Measurements from ENCODE around the gene ZNF618.

The ZNF618 gene

DNA sequence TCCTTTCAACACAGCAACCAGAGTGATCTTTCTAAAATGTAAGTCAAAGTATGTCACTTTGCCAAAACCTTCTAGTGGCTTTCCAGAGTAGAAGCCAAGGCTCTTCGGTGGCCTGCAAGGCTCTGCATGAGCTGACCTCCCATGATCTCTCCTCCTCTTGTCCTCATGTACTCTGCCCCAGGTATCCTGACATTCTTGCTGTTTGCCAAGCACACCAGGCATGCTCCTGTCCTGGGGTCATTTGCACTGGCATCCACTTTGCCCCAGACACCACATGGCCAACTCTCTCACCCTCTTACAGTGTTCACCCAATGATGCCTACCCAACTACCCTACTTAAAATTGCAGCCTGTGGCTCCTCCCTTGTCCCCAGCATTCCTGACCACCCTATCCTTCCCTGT, 86.3 kb downstream of the ZNF618 start:
- no peak for DNase-seq

DNA sequence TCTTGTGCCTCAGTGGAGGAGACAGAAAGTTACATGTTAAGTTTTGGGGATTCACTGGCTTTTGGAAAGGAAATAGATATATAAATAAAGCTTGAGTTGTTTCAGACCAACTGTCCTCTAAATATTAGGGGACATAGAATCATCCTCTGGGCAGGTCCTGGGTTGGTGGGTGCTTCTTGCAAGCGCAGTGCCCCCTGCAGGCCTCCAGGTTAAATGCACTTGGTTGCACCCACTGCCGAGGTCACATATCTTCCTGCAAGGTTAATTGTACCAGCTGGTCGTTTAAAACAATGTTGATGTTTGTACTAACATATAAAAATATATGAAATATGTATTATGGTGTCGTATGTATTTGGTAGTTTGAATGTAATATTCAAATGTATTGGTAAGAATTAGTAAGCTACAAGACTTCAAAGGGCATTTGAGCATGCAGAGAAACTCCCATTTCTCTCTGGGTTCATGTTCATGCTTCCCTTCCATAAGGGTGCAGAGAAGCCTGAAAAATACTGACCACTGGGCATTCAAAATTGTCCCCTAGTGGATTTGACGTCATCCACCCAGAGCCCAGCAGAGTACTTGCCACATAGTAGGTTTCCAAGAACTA, 87.0 kb downstream of the ZNF618 start:
- peak; percentile 10 for DNase-seq

DNA sequence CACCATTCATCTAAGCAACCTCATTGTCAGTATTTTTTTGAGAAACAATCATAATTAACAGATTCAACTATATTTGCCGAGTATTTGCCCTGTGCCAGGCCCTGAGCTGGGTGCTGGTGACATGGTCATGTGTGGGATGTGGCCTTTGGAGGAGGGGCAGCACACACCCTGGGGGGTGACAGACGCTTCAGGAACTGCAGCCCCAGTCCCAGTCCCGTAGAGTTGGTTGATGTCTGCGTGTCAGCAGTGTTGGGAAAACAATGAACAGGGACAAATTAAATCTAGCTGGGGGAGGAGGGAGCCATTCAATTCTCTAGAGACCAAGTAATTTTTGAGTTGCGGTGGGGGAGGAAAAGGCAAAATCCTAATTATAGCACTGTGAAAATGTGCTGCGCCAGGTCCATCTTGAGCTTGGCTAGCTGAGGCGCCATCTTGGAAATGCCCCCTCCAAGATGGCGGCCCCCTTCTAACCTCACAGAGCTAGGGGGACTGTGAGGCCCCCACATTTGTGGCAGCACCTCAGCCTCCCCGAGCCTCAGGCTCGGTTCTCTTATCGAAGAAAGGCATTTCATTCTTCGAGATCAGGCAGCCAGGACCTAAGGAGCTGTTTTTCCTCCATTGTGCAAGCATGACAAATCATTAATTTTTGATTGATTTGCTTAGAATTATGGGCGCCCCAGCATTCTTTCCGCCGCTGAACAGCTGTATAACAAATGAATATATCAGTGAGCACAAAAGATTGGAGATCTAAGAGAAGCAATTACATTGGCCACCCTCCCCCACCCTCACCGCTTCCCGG, 87.8 kb downstream of the ZNF618 start:
- no peak for DNase-seq

DNA sequence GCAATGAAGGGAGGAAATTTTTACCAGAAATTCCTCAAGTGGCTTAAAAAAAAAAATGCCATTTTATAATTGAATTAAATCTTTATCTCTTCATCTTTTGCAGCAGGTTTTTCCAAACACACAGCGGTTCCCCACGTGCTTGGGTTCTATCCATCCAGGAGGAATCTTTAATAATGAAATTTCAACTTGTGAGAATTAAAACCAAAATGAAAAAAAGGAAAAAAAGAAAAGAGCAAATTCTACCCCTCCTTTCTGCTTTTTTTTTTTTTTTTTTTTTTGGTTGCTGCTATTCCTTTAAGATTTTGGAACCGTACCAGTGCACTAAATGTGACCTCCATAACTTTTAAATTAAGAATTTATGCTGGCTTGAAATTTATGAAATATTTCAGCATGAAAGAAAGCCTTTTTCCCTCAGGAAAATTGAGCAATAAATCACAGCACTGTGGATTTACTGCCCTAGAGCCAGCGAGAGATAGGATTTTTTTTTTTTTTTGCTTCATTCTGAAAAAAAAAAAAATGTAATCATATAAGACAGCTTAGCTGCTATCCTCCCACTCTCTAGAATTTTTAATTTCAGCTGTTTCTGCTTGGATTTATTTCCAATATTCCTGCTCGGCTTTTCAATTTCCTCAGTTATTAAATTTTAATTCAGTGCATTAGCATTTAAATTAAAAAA, 88.5 kb downstream of the ZNF618 start:
- no peak for DNase-seq

DNA sequence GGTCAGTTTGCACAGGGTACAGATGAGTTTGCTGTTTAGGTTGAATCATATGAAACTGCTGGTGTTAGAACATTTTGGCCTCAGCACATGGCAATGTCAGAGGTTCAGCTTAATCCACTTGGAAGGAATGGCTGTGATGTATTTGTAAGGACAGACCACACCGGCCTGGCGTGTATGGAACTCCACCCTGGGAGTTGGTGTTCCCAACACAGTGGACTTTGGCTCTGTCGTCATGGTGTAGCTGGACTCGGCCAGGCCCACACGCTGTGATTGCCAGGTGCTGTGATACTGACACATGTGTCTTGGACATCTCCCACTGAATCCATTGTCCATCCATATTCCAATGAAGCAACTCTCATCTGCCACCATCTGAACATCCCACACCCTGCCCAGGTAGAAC, 90.3 kb downstream of the ZNF618 start:
- DNase-seq, result no peak

DNA sequence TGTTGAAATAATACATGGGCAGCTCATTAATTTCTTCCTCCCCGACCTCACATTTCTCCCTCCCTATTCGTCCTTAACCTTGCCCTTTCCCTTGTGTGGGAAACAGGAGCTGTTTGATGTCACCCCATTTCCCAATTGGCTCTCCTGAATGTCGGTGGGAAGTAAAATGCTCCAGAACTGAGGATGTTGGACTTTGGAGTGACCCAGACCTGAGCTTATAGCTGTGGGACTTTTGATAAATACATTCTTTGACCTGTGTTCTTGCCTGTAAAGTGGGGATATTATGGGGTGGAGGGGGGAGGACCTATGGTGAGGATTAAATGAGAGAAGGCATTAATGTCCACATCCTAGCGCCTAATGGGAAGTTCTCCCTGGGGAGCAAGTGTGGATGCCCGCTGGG, 91.3 kb downstream of the ZNF618 start:
- no peak for DNase-seq

DNA sequence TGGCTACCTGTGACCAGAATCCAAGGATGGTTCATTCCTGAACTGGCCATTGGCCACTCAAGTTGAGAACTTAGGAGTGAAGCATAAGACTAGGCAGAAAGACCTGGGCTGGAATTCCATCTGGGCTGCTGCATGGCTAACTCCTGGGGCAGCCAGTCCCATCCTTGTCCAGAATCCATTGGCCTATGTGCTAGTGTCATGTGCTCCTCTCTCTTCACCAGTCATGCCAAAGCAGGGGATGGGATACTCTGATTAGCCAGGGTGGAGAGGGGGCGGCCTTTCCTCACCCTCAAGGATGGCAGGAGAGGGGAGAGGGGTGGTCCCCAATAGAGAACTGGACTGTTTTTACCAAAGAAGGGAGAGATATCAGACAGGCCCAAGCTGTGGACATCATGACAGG, 93.2 kb downstream of the ZNF618 start:
- DNase-seq, result no peak

DNA sequence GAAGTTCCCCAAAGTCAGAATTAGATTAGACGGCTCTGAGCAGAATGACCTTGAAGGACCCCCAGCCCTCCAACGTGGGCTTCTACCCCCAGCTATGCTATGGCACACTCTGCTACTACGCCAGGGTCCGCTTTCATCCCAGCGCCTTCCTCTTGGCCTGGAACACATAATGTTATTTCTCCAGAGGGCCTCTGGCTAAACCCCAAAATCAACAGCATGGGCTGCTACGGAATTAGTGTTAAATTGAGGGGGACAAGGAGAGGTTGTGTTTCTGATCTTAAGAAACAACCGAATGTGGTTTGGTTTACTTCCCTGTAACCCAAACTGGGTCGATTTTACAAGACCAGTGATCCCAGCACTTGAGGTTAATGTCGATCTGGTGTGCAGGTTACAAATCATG, 97.1 kb downstream of the ZNF618 start:
- no peak for DNase-seq

DNA sequence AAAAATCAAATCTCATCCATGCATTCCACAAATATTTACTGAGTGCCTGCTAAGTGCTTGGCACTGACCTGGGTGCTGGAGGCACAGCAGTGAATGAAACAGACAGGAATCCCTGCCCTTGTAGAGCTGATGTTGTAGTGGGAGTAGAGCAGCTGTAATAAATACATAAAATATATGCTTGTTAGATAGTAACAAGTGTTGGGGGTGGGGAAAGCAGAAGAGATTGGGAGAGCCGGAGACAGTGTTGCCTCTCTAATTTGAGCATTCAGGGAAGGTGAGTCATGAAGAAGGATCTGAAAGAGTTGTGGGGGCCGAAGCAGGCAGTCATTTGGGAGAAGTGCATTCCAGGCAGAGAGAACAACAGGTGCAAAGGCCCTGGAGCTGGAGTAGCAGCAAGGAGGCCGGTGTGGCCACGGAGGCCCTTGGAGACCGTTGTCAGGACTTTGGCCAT, 97.9 kb downstream of the ZNF618 start:
- DNase-seq, result no peak

DNA sequence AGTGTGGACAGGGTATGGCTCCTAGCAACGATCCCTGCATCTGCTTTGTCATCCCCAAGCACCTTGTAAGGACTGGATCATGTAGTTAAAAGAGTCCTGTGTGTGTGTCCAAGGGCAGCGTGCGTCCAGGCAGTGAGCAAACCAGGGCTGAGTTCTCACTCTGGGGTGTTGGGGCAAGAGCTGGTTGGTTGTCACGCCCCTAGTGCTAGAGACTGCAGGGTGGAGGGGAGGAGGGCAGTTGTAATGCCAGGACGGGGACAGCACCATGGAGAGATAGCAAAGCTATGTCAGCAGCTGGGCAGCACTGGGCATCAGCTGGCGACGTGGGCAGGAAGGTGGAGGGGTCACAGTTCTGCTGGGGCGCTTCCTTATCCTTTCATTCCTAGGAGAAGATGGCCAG, 100.8 kb downstream of the ZNF618 start:
- DNase-seq, result no peak

DNA sequence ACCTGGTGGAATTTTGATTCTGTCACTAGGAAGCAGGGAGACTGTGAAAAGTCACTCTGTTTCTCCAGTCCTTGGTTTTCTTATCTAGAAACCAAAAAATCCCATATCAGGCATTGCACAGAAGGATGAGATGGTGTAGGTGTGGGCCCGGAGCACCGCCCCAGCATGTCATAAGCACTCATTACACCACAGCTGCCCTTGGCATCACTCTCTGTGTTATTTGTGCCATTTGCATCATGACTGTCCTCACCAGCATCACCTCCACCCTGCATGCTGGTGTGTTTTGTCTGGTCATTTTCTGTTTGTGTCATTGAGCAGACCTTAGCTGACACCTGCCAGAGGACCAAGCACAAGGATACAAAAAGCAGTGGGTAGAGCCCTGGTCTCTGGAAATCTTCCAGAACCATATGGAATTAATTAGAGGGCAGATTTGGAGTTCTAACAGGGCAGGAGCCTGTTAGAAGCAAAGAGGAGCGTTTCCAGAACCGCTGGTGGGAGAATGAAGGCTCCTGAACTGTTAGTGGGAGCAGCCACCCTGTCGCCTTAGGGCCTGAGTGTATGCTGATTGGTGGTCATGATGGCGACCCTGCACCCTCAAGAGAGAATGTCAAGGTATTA, 102.7 kb downstream of the ZNF618 start:
- DNase-seq, result no peak

DNA sequence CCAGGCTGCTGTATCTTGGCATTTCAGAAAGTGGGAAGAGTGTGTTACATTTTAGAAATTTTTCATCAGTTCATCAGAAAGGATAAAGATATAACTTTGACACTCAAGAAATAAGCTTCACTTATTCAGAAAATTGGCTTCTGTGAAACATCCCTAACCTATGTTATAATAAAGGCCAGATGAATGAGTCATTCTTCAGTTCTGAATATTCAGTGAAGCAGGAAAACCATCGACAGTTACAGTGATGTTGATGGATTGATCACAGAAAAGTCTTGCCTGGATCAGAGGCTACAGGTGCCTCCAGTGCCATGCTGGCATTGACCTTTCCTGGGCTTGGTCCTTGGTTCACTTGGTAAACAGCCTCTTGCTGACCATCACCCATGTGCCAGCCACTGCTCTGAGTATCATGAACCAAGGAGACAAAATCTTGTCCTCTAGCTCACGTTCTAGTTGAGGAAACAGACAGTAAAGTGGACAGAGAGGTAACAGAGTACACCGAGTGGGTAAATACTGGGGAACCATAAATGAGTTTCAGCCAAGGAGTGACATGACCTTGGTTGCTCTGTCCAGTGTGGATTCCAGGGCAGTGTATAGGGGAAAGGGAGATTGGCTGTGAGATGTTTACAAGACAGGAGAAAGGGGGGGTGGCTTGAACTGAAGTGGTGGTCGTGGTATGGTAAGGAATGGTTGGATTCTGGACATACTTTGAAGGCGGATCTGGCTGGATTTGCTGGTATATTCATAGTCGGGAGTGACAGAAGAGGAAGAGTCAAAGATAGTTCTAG, 103.4 kb downstream of the ZNF618 start:
- no peak for DNase-seq

DNA sequence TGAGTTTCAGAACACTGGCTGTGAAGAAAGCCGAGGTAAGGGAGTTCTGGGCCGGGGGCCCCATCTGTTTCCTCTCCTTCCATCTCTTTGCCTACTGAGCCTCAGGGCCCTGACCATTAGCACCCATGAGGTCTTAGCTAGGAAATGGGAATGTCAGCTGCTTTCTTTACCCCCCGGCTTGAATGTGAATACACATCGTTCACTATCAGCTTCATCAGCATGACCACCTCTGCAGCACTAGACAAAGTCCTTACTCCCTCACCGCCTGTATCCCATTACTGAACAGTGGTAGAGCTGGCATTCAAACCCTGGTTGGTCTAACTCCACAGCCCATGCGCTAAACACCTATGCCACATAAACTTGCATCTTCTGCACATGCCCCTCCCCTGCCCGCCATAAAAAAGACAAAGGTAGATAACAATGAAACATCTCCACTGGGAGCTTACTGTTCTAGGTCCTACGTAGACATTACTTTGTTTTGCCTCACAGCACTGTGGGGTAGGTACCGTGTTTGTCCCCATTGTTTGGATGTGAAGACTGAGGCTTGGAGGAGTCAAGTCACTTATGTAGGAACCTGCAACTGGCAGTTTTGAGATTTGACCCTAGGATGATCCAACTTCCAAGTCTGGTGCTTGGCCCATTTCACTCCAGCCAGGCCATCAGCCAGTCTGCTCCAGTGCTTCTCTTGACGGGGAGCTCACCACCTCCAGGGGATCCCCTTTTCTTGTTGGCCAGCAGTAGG, 108.7 kb downstream of the ZNF618 start:
- no peak for DNase-seq

DNA sequence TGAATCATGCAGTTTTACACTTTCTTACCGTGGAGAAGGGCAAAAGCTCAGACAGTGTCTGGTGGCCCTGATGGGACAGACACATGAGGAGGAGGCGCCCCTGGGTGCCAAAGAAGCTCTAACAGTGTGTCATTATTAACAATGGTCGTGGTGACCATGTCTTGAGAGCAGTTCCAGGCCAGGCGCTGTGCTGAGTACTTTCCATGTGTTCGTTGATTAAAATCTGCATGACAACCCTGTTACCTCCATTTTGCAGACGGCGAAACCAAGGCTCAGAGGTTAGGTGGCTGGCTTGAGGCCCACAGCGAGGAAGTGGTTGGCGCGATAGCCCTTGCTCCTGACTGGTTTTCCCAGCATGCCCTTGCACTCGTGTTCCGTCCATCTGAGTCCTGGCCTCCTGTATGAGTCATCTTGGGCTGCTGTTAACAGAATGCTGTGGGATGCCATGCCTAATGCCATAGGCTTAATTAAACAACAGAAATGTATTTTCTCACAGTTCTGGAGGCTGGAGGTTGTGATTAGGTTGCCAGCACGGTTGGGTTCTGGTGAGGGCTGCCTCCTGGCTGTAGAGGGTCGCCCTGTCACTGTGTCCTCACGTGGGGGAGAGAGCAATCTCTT, 110.0 kb downstream of the ZNF618 start:
- DNase-seq, result no peak

DNA sequence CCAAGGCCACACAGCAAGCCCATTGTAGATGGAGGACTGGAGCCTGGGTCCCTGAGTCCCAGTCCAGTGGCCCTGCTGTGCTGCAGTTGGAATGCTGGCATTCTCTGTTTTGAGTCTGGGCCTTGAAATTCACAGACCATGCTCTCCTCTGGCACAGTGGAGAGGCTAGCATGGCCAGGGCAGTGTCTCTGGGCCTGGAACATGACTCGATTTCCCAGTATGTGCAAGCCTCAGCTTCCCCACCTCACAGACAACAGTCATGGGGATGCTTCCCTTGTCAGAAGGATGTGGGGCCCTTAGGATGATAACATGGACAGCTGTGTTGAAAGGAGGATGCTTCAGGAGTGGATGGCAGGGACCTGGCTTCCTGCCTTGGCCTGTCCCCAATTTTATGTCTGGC, 110.8 kb downstream of the ZNF618 start:
- DNase-seq, result no peak

DNA sequence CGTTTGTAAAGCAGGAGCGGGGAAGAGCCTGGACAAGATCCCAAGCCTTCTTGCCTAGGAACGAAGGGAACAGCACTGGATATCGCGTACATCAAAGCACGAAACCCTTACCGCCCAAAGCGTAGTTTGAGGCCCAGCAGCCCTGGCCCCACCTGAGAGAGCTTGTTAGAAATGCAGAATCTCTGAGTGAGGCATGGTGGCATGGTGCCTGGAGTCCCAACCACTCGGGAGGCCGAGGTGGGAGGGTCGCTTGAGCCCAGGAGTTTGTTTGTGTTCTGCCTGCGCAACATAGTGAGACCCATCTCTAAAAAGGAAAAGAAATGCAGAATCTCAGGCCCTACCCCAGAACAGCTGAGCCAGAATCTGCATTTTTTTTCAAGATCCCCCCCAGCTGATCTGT, 111.4 kb downstream of the ZNF618 start:
- DNase-seq, result no peak

DNA sequence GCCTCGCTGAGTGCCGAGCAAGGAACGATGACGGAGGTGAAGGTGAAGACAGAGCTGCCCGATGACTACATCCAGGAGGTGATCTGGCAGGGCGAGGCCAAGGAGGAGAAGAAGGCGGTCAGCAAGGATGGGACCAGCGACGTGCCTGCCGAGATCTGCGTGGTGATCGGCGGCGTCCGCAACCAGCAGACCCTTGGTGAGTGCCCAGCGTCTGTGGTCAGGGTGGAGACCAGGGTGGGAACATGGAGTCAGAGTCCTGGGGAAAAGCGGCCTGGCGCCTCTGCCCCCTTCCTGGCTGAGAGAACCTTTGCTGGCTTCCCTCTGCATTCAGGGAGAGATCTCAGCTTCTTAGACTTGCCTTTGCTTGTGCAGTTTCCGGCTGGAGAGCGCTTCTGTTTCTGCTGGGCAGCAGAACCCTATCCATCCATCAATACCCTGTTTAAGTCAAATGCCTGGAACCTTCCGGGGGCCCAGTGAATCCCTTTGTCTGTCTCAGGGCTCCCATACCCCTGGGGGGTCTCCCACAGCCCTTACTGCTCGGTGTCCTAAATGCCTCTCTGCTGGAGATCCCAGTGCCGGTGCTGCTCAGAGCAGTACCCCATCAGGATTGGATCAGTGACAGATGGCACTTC, 112.4 kb downstream of the ZNF618 start:
- DNase-seq, result no peak

DNA sequence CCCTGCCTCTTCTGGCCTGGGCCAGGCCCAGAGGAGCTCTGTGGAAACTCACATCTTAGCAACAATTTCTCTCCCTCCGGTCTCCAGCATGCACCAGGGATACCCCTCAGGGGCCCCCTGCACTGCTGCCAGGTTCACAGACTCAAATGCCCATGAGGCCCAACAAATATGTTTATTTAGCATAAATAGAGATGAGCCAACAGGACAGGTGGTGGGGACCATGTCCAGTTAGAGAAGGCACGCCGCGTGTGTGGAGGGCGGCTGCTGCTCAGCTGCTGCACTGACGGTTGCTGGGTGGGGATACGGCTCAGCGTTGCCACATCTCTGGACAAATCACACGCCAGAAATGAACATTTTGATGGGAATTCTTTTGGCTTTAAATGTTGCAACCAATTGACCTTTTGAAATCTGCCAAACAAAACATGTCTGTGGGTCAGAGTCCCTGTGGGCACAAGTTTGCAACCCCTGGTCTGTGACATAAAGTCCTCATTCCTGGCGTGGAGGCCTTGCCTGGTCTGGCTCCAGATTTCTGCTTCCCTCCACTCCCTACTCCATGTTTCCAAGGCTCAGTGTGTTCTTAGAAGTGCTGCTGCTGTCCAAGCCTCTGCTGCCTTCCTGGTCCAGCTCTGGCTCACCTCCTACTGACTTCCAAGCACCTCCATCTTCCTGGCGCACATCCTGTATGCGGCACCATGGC, 113.1 kb downstream of the ZNF618 start:
- no peak for DNase-seq

DNA sequence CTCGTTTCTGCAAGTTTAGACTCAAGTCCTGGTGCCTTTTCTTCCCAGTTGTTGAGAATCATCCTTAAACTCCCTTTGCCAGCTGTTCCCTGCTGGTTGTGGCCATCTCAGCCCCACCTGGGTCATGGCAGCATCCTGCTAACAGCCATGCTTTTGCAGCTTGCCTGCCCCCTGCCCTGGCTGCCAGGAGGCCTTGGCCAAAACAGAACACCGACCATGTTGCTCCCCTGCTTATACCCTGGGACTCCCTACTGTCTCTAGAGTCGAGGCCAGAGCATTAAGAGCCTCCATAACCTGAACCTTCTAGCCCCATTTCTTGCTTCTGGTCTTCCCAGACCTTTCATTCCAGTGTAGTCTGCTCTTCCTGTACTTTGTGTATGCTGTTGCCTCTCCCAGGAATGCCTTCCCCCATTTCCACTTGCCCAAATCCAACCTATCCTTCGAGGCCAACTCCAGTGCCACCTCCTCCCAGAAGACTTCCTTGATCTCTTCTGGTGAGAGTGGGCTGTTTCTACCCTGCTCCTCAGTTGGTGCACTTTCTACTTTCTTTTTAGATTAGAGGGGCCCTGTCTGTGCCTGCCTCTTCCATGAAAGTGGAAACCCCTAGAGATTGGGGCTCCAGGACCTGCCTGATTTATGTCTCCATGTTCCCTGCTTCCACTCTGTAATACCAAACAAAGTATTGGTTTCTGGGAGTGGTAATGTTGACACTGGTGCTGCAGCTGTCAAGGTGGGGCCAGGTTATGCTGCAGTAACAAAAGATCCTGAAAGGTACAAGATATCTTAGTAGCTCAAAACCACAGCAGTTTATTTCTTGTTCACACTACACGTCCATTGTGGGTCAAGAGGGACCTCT, 113.8 kb downstream of the ZNF618 start:
- no peak for DNase-seq

DNA sequence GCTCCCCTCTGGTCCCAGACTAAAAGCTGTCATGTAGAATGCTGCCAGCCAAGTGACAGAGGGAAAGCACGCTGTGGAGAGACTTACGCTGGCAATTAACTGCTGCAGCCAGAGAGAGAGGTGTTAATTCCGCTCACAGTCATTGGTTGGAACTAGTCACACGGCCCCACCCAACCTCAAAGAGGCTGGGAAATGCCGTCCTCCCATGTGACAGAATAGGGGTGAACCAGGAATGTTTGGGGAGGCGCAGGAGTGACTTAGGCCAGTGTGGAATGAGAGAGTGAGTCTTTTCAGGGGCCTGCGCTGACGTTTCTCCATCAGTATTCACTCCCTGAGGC, 114.4 kb downstream of the ZNF618 start:
- no peak for DNase-seq

All from midbrain (tissue), 1 donor.